Mammary epithelial cell (primary cell): ENCODE measurements around the gene MYO5A.

Experiments used
- EZH2 ChIP-seq: IDR thresholded peaks from 2 replicates; pipeline ENCODE4 v1.6.1; 2012; ENCODE audit warnings: low read length, inconsistent platforms, borderline replicate concordance
- TF ChIP-seq, protein P1 (sequence below), 2 donors: IDR thresholded peaks in 1 of 2; conservative IDR thresholded peaks in 1 of 2; 2 replicates each; pipeline ENCODE4 v1.5.1; 2011 to 2012; ENCODE audit warnings: inconsistent platforms in 2 of 2, low read length in 2 of 2, mild to moderate bottlenecking in 2 of 2, control low read depth in 1 of 2, low read depth in 1 of 2; ENCODE audit not compliant: insufficient read depth in 1 of 2; ENCODE audit errors: extremely low read depth in 1 of 2

DNA sequence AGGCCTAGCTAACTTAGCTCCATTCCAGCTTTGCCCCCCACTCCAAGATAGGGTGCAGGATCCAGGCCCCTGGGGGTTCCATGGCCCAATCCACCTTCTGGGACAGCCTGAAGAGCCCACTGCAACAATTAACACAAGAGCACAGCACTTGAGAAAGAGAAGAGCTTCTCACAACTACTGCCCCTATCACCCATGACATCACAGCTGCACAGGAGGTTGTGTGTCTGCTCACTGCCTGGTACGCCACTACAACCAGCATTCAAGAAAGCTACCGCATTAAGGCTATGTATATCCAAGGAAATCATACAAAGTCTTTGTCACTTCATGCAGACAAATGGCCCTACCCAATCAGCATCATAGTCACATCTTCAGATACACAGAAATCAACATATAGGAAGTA is 62.0 kb downstream of the MYO5A start:
- TF ChIP-seq, protein P1, sequence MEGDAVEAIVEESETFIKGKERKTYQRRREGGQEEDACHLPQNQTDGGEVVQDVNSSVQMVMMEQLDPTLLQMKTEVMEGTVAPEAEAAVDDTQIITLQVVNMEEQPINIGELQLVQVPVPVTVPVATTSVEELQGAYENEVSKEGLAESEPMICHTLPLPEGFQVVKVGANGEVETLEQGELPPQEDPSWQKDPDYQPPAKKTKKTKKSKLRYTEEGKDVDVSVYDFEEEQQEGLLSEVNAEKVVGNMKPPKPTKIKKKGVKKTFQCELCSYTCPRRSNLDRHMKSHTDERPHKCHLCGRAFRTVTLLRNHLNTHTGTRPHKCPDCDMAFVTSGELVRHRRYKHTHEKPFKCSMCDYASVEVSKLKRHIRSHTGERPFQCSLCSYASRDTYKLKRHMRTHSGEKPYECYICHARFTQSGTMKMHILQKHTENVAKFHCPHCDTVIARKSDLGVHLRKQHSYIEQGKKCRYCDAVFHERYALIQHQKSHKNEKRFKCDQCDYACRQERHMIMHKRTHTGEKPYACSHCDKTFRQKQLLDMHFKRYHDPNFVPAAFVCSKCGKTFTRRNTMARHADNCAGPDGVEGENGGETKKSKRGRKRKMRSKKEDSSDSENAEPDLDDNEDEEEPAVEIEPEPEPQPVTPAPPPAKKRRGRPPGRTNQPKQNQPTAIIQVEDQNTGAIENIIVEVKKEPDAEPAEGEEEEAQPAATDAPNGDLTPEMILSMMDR (conservative IDR thresholded peaks at IDR 0.05 in 1 of 2, IDR thresholded peaks at IDR 0.05 in 1 of 2; ENCODE audit: extremely low read depth in 1 of 2, insufficient read depth in 1 of 2, low read depth in 1 of 2, low read length in 2 of 2), result no peak
- no peak for TF ChIP-seq EZH2
